RWPE1 (cell line): ENCODE measurements around the gene AKAP13.
"Not testable (repeated sequence)": the region's sequence is repeated elsewhere in the genome, so short reads cannot be mapped to it uniquely, and the experiment has no call there.

ENCODE experiments used
- CTCF ChIA-PET: fragments of 350-600 bp; sonication (Branson Sonifier 250); formaldehyde crosslinking; extraction: SDS; loops from one replicate; lab custom pipeline; 2021; lab: Yijun Ruan, JAX
- POLR2A ChIA-PET: fragments of 400-600 bp; formaldehyde crosslinking; extraction: SDS; loops from one replicate; lab custom pipeline; 2020; ENCODE audit warnings: antibody characterized with exemption; ENCODE audit not compliant: low non-redundant PET; lab: Yijun Ruan, JAX
- DNase-seq: peaks from one replicate; pipeline ENCODE4 v3.0.0; 2012; ENCODE audit warnings: low spot score
- H3K27ac ChIP-seq: fragments of 450-650 bp; 2 replicates; pipeline ENCODE4 v1.5.1; 2017
- CTCF ChIP-seq: fragments of 450-650 bp; conservative IDR thresholded peaks from 2 replicates; pipeline ENCODE4 v1.5.1; 2017; ENCODE audit warnings: low read depth, mild to moderate bottlenecking

Gene AKAP13

DNA sequence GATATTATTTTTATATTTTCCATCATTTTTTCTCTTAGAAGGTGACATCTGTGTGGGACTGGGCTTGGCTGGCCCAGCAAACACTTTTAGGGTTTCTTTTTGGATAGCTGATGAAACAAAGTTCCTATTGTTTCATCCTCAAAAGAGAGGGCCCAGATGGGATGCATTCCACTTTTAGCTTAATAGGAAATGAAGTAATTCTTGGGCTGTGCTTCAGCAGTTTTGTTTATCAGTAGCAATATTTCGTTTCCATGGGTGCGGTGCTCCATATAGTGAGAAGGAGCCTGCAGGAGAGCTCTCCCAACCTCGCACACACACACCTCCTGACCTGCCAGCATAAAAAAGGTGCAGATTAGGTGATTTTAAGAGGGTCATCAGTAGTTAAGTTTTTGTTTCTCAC lies 147.5 kb downstream of the AKAP13 start:
- CTCF ChIA-PET = interaction anchor here (0.7 kb wide), 1 partner anchor 15 kb away, joined by 4 read pairs; no protein-coding TSS in a partner anchor
- POLR2A ChIA-PET = no interaction called here
- DNase-seq = peak; percentile 13
- no peak overlapping the region for H3K27ac ChIP-seq
- no peak for TF ChIP-seq CTCF

DNA sequence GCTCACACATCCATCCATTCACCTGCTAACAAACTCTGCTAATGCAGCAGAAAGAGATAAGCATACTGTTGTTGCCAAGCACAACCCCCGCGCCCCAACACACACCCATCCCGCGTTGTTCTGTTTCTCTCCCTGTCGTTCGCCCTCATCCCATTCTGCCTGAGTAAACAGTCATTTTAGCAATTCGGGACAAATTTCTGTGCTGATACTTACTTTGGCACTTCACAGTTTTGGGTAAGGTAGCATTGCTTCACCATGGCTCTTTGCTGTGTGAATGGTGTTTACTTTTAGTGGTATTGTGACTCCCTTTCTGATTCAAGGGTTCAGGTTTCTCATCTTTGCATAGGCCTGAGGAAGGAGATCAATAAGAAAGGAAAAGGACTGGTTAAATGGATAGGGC lies 149.7 kb downstream of the AKAP13 start:
- ChIA-PET CTCF (no interaction called here), POLR2A (no interaction called here)
- no peak for DNase-seq
- H3K27ac ChIP-seq = no peak overlapping the region
- no peak for TF ChIP-seq CTCF

DNA sequence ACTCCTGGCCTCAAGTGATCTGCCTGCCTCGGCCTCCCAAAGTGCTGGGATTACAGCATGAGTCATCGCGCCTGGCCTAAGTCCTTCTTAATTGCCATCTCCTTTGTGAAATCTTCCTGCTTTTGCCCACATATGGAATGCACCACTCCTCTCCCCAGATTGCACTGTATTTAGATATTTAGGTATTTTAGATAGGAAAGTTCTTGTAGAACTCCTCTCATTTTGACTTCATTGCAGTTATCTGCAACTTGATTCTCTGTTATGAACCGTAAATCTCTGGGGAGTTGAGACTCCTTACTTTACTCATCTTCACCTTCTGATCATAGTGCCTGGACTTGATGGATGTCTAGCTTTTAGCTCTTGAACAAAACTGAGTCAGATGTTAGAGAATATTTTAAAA lies 150.7 kb downstream of the AKAP13 start:
- ChIA-PET POLR2A (no interaction called here), CTCF (interaction anchor here (0.6 kb wide), 1 partner anchor 8 kb away, joined by 5 read pairs; no protein-coding TSS in a partner anchor)
- no peak for TF ChIP-seq CTCF
- no peak overlapping the region for H3K27ac ChIP-seq
- no peak for DNase-seq

DNA sequence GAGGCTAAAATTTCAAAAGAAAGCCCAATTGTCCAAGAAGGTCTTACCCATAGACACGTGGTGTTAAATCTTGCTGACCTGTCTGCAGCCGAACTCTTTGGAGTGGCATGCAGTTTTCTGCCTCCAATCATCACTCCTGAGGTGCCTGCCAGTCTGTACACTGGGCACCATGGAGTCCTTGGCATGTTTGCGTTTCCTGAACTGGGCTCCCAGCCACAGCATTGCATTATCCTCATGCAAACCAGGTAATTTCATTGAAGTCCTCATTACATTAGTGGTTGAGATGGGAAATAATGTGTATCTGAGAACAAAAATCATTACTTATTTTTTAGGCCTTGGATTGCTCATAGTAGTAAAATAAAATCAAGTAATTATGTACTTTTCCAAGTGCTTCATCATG lies 152.3 kb downstream of the AKAP13 start:
- TF ChIP-seq CTCF = no peak
- CTCF ChIA-PET = no interaction called here
- POLR2A ChIA-PET = no interaction called here
- no peak overlapping the region for H3K27ac ChIP-seq
- no peak for DNase-seq

GRCh38 chr15:85534031-85534430 lies 153.6 kb downstream of the AKAP13 start:
- POLR2A ChIA-PET = no interaction called here
- DNase-seq = no peak
- no peak overlapping the region for H3K27ac ChIP-seq
- CTCF ChIA-PET = interaction anchor here (0.6 kb wide), 2 partner anchors 48 to 893 kb away, joined by 3 to 4 read pairs; no protein-coding TSS in a partner anchor
- TF ChIP-seq CTCF = no peak

- DNase-seq, H3K27ac ChIP-seq, POLR2A ChIA-PET, CTCF ChIA-PET: not testable (repeated sequence)
Measured at GRCh38 chr15:85535533-85536330, 155.3 kb downstream of the AKAP13 start.

- no peak overlapping the region for H3K27ac ChIP-seq
- no peak for TF ChIP-seq CTCF
- no peak for DNase-seq
- POLR2A ChIA-PET = no interaction called here
- CTCF ChIA-PET = no interaction called here
Measured at GRCh38 chr15:85536341-85536740, 155.9 kb downstream of the AKAP13 start.
